ENCODE data around the gene LRRC36.

Gene LRRC36

GRCh38 chr16:67392301-67393059, 65.9 kb downstream of the LRRC36 start:
- H3K4me3 ChIP-seq (ENCODE audit: low read depth, low read length), result no peak overlapping the region
- no peak overlapping the region for H4K91ac ChIP-seq (ENCODE audit: low read depth, low read length)
- no peak overlapping the region for H4K8ac ChIP-seq (ENCODE audit: low read depth, low read length)
- no peak overlapping the region for H2BK120ac ChIP-seq (ENCODE audit: insufficient read depth, low read length, poor library complexity)
- H3K4me1 ChIP-seq (ENCODE audit: control insufficient read depth in 1 of 2, insufficient read depth in 2 of 2, low read length in 2 of 2), result peaks cover 17 to 19% of the 10 kb centered on the region in 2 experiments
- no peaks in the 10 kb centered on the region for H3K79me1 ChIP-seq (ENCODE audit: low read length)
- no peaks in the 10 kb centered on the region for H3K36me3 ChIP-seq (ENCODE audit: control insufficient read depth in 1 of 2, insufficient read depth in 2 of 2, low read length in 2 of 2)
- DNase-seq, result no peak
- H2BK5ac ChIP-seq (ENCODE audit: low read depth, low read length, poor library complexity), result no peak overlapping the region
- WGBS (ENCODE audit: extremely low coverage, insufficient coverage, insufficient read length), result no CpG with 5 or more reads among the region's 18 CpGs
- no peak overlapping the region for H3K4me2 ChIP-seq (ENCODE audit: low read length)
- no peak overlapping the region for H2AFZ ChIP-seq (ENCODE audit: insufficient read depth, low read length, poor library complexity)
- no peak overlapping the region for H3K27ac ChIP-seq (ENCODE audit: low read depth, low read length)
- H3K23ac ChIP-seq (ENCODE audit: low read length), result no peak overlapping the region
- no peaks in the 10 kb centered on the region for H3K79me2 ChIP-seq (ENCODE audit: control insufficient read depth, insufficient read depth, low read length, poor library complexity)
- no peak overlapping the region for H2AK5ac ChIP-seq (ENCODE audit: low read length)
- no peak overlapping the region for H3K14ac ChIP-seq (ENCODE audit: low read length)
- peaks cover 2% of the 10 kb centered on the region for H3K9me3 ChIP-seq (ENCODE audit: insufficient read depth, low read depth, low read length)
- no peak overlapping the region for H3K4ac ChIP-seq (ENCODE audit: low read depth, low read length)
- H4K12ac ChIP-seq (ENCODE audit: low read depth, low read length), result no peak overlapping the region
- no peak overlapping the region for H3K18ac ChIP-seq (ENCODE audit: low read length)
- no peak overlapping the region for H2BK12ac ChIP-seq (ENCODE audit: low read length)
- H3K9ac ChIP-seq (ENCODE audit: low read length), result no peak overlapping the region
- peaks cover 33% of the 10 kb centered on the region for H3K27me3 ChIP-seq (ENCODE audit: insufficient read depth, low read length)

- Histone ChIP-seq H3K4ac (ENCODE audit: low read depth, low read length) (no peak within 1 kb of the TSS), H3K79me1 (ENCODE audit: low read length) (no peaks in the 10 kb centered on the region), H3K27me3 (ENCODE audit: insufficient read depth, low read length) (peaks cover 33% of the 10 kb centered on the region), H3K36me3 (ENCODE audit: control insufficient read depth in 1 of 2, insufficient read depth in 2 of 2, low read length in 2 of 2) (no peaks in the 10 kb centered on the region), H3K4me3 (ENCODE audit: low read depth, low read length) (no peak within 1 kb of the TSS), H3K4me2 (ENCODE audit: low read length) (peak within 1 kb of the TSS; percentile 48), H4K8ac (ENCODE audit: low read depth, low read length) (no peak within 1 kb of the TSS), H3K18ac (ENCODE audit: low read length) (no peak within 1 kb of the TSS), H4K12ac (ENCODE audit: low read depth, low read length) (no peak within 1 kb of the TSS), H2AK5ac (ENCODE audit: low read length) (no peak within 1 kb of the TSS), H3K79me2 (ENCODE audit: control insufficient read depth, insufficient read depth, low read length, poor library complexity) (no peaks in the 10 kb centered on the region), H2BK12ac (ENCODE audit: low read length) (no peak within 1 kb of the TSS), H3K9me3 (ENCODE audit: insufficient read depth, low read depth, low read length) (peaks cover under 1% of the 10 kb centered on the region), H3K27ac (ENCODE audit: low read depth, low read length) (no peak within 1 kb of the TSS), H3K23ac (ENCODE audit: low read length) (no peak within 1 kb of the TSS), H2AFZ (ENCODE audit: insufficient read depth, low read length, poor library complexity) (no peak within 1 kb of the TSS), H3K4me1 (ENCODE audit: control insufficient read depth in 1 of 2, insufficient read depth in 2 of 2, low read length in 2 of 2) (peaks cover 17 to 19% of the 10 kb centered on the region in 2 experiments), H3K9ac (ENCODE audit: low read length) (no peak within 1 kb of the TSS), H2BK5ac (ENCODE audit: low read depth, low read length, poor library complexity) (no peak within 1 kb of the TSS), H4K91ac (ENCODE audit: low read depth, low read length) (no peak within 1 kb of the TSS), H3K14ac (ENCODE audit: low read length) (no peak within 1 kb of the TSS), H2BK120ac (ENCODE audit: insufficient read depth, low read length, poor library complexity) (no peak within 1 kb of the TSS)
- peak; percentile 64 to 78 for DNase-seq
- no CpG with 5 or more reads among the region's 56 CpGs for WGBS (ENCODE audit: extremely low coverage, insufficient coverage, insufficient read length)
These were observed 66.6 kb downstream of the LRRC36 start, which contains the start of gene TPPP3 for GRCh38 chr16:67393111-67393787. Gene TPPP3, minus strand, starts transcription at chr16:67393498. Its CDS starts 2,387 bp downstream, at chr16:67391111.

GRCh38 chr16:67393788-67394154, 67.2 kb downstream of the LRRC36 start:
- Histone ChIP-seq H4K8ac (ENCODE audit: low read depth, low read length) (no peak overlapping the region), H2BK5ac (ENCODE audit: low read depth, low read length, poor library complexity) (no peak overlapping the region), H3K4me3 (ENCODE audit: low read depth, low read length) (no peak overlapping the region), H3K9me3 (ENCODE audit: insufficient read depth, low read depth, low read length) (no peaks in the 10 kb centered on the region), H3K14ac (ENCODE audit: low read length) (no peak overlapping the region), H3K18ac (ENCODE audit: low read length) (no peak overlapping the region), H2BK12ac (ENCODE audit: low read length) (no peak overlapping the region), H3K27me3 (ENCODE audit: insufficient read depth, low read length) (peaks cover 33% of the 10 kb centered on the region), H4K12ac (ENCODE audit: low read depth, low read length) (no peak overlapping the region), H3K36me3 (ENCODE audit: control insufficient read depth in 1 of 2, insufficient read depth in 2 of 2, low read length in 2 of 2) (no peaks in the 10 kb centered on the region), H3K27ac (ENCODE audit: low read depth, low read length) (no peak overlapping the region), H3K4me2 (ENCODE audit: low read length) (peak overlapping the region; percentile 47), H2BK120ac (ENCODE audit: insufficient read depth, low read length, poor library complexity) (no peak overlapping the region), H3K4me1 (ENCODE audit: control insufficient read depth in 1 of 2, insufficient read depth in 2 of 2, low read length in 2 of 2) (peaks cover 17 to 19% of the 10 kb centered on the region in 2 experiments), H3K9ac (ENCODE audit: low read length) (no peak overlapping the region), H3K79me2 (ENCODE audit: control insufficient read depth, insufficient read depth, low read length, poor library complexity) (no peaks in the 10 kb centered on the region), H4K91ac (ENCODE audit: low read depth, low read length) (no peak overlapping the region), H2AK5ac (ENCODE audit: low read length) (no peak overlapping the region), H3K79me1 (ENCODE audit: low read length) (no peaks in the 10 kb centered on the region), H2AFZ (ENCODE audit: insufficient read depth, low read length, poor library complexity) (no peak overlapping the region), H3K23ac (ENCODE audit: low read length) (no peak overlapping the region), H3K4ac (ENCODE audit: low read depth, low read length) (no peak overlapping the region)
- no CpG with 5 or more reads among the region's 20 CpGs for WGBS (ENCODE audit: extremely low coverage, insufficient coverage, insufficient read length)
- no peak for DNase-seq

- no peak for DNase-seq
- peaks cover 17 to 19% of the 10 kb centered on the region in 2 experiments for H3K4me1 ChIP-seq (ENCODE audit: control insufficient read depth in 1 of 2, insufficient read depth in 2 of 2, low read length in 2 of 2)
- H3K14ac ChIP-seq (ENCODE audit: low read length), result no peak overlapping the region
- H2BK5ac ChIP-seq (ENCODE audit: low read depth, low read length, poor library complexity), result no peak overlapping the region
- no peaks in the 10 kb centered on the region for H3K79me2 ChIP-seq (ENCODE audit: control insufficient read depth, insufficient read depth, low read length, poor library complexity)
- no CpG with 5 or more reads among the region's 88 CpGs for WGBS (ENCODE audit: extremely low coverage, insufficient coverage, insufficient read length)
- no peak overlapping the region for H2BK12ac ChIP-seq (ENCODE audit: low read length)
- no peak overlapping the region for H4K12ac ChIP-seq (ENCODE audit: low read depth, low read length)
- no peak overlapping the region for H4K91ac ChIP-seq (ENCODE audit: low read depth, low read length)
- H2AK5ac ChIP-seq (ENCODE audit: low read length), result no peak overlapping the region
- no peak overlapping the region for H3K18ac ChIP-seq (ENCODE audit: low read length)
- no peak overlapping the region for H3K9ac ChIP-seq (ENCODE audit: low read length)
- no peak overlapping the region for H3K4ac ChIP-seq (ENCODE audit: low read depth, low read length)
- H2BK120ac ChIP-seq (ENCODE audit: insufficient read depth, low read length, poor library complexity), result no peak overlapping the region
- no peaks in the 10 kb centered on the region for H3K36me3 ChIP-seq (ENCODE audit: control insufficient read depth in 1 of 2, insufficient read depth in 2 of 2, low read length in 2 of 2)
- no peaks in the 10 kb centered on the region for H3K9me3 ChIP-seq (ENCODE audit: insufficient read depth, low read depth, low read length)
- no peak overlapping the region for H4K8ac ChIP-seq (ENCODE audit: low read depth, low read length)
- H3K4me3 ChIP-seq (ENCODE audit: low read depth, low read length), result no peak overlapping the region
- no peaks in the 10 kb centered on the region for H3K79me1 ChIP-seq (ENCODE audit: low read length)
- no peak overlapping the region for H3K23ac ChIP-seq (ENCODE audit: low read length)
- H2AFZ ChIP-seq (ENCODE audit: insufficient read depth, low read length, poor library complexity), result no peak overlapping the region
- H3K4me2 ChIP-seq (ENCODE audit: low read length), result peak overlapping the region; percentile 48
- peaks cover 33% of the 10 kb centered on the region for H3K27me3 ChIP-seq (ENCODE audit: insufficient read depth, low read length)
- H3K27ac ChIP-seq (ENCODE audit: low read depth, low read length), result no peak overlapping the region
These were observed 67.8 kb downstream of the LRRC36 start for GRCh38 chr16:67394155-67395104.

Measured in trophoblast cell (in vitro differentiated cells and primary cell).